ENCODE measurements around the gene HOXA13.

Gene HOXA13

GRCh38 chr7:27170426-27171324 is 29.2 kb downstream of the HOXA13 start:
- DNase-seq (ENCODE audit: low read depth in 2 of 2), result no peak

GRCh38 chr7:27169658-27170425 is 30.0 kb downstream of the HOXA13 start:
- DNase-seq (ENCODE audit: low read depth in 2 of 2), result no peak

- no peak for DNase-seq (ENCODE audit: low read depth in 2 of 2)
These were observed 31.5 kb downstream of the HOXA13 start for GRCh38 chr7:27168265-27168947.

- DNase-seq (ENCODE audit: low read depth in 2 of 2), result no peak
These were observed 32.0 kb downstream of the HOXA13 start for GRCh38 chr7:27167916-27168264.

- no peak for DNase-seq (ENCODE audit: low read depth in 2 of 2)
These were observed 33.1 kb downstream of the HOXA13 start for GRCh38 chr7:27166531-27167505.

- DNase-seq (ENCODE audit: low read depth in 2 of 2), result no peak
These were observed 33.8 kb downstream of the HOXA13 start for GRCh38 chr7:27165996-27166530.

GRCh38 chr7:27165089-27165995 is 34.5 kb downstream of the HOXA13 start, which contains the start of gene HOXA9:
HOXA9 (minus strand) TSS chr7:27165537; CDS start chr7:27165457, 80 bp downstream.
- DNase-seq (ENCODE audit: low read depth in 2 of 2), result no peak

GRCh38 chr7:27164367-27165088 is 35.4 kb downstream of the HOXA13 start:
- DNase-seq (ENCODE audit: low read depth in 2 of 2), result no peak

GRCh38 chr7:27164045-27164366 is 35.9 kb downstream of the HOXA13 start:
- DNase-seq (ENCODE audit: low read depth in 2 of 2), result no peak

- no peak for DNase-seq (ENCODE audit: low read depth in 2 of 2)
These were observed 36.4 kb downstream of the HOXA13 start for GRCh38 chr7:27163288-27164044.

GRCh38 chr7:27162561-27163287 is 37.2 kb downstream of the HOXA13 start:
- no peak for DNase-seq (ENCODE audit: low read depth in 2 of 2)

GRCh38 chr7:27161721-27162560 is 38.0 kb downstream of the HOXA13 start:
- DNase-seq (ENCODE audit: low read depth in 2 of 2), result no peak

GRCh38 chr7:27161214-27161720 is 38.6 kb downstream of the HOXA13 start:
- DNase-seq (ENCODE audit: low read depth in 2 of 2), result no peak

GRCh38 chr7:27160546-27161213 is 39.2 kb downstream of the HOXA13 start:
- peak; percentile 73 to 74 for DNase-seq (ENCODE audit: low read depth in 2 of 2)

GRCh38 chr7:27160145-27160545 is 39.7 kb downstream of the HOXA13 start:
- no peak for DNase-seq (ENCODE audit: low read depth in 2 of 2)

Measured in activated CD8-positive, alpha-beta memory T cell treated with anti-CD3 and anti-CD28 coated beads for 4 hours (primary cell).